Gastrocnemius medialis (tissue), 4 donors: ENCODE results near the gene B4GALT1. TPM values are rescaled to one million over a fixed set of nuclear protein-coding genes. Genes with fewer than 3 reads are reported as not detected.
A peak's percentile ranks its signal among the peaks of the same experiment; 100 is the strongest.

Source experiments
- ATAC-seq, 2 donors: fragments of 150-250 bp; one replicate each; pipeline ENCODE4 v1.9.1; 2016
- DNase-seq, 2 donors: peaks; one replicate each; pipeline ENCODE4 v3.0.0-alpha.2; 2019
- H3K27ac ChIP-seq, 4 donors: fragments of 200-600 bp; sonication (generic); 1 replicate in 1 of 4; 2 replicates in 3 of 4; pipeline ENCODE4 v1.5.1; 2016 to 2018; ENCODE audit warnings: mild to moderate bottlenecking in 2 of 4, moderate library complexity in 1 of 4
- H3K27me3 ChIP-seq, 3 donors: fragments of 200-600 bp; sonication (generic) in 2 of 3; 1 replicate in 1 of 3; 2 replicates in 2 of 3; pipeline versions ENCODE4 v1.5.1 to v1.6.0; 2016 to 2019; ENCODE audit warnings: mild to moderate bottlenecking in 1 of 3, moderate library complexity in 1 of 3
- H3K36me3 ChIP-seq, 2 donors: fragments of 200-600 bp; sonication (generic) in 1 of 2; one replicate each; pipeline ENCODE4 v1.5.1; 2017 to 2018
- H3K4me1 ChIP-seq, 2 donors: fragments of 200-600 bp; sonication (generic) in 1 of 2; one replicate each; pipeline ENCODE4 v1.5.1; 2016 to 2017; ENCODE audit warnings: mild to moderate bottlenecking in 2 of 2
- H3K4me3 ChIP-seq, 4 donors: fragments of 200-600 bp; sonication (generic) in 3 of 4; 1 replicate in 1 of 4; 2 replicates in 3 of 4; pipeline ENCODE4 v1.5.1; 2016 to 2019; ENCODE audit warnings: mild to moderate bottlenecking in 2 of 4
- H3K9me3 ChIP-seq, 3 donors: fragments of 200-600 bp; sonication (generic) in 2 of 3; 1 replicate in 1 of 3; 2 replicates in 2 of 3; pipeline ENCODE4 v1.5.1; 2016 to 2019
- CTCF ChIP-seq, 5 experiments: fragments of 450-650 bp in 3 of 5; fragments of 200-600 bp in 2 of 5; sonication (generic) in 2 of 5; IDR thresholded peaks in 4 of 5; conservative IDR thresholded peaks in 1 of 5; 1 replicate in 4 of 5; 2 replicates in 1 of 5; pipeline ENCODE4 v1.5.1; 2016 to 2019; ENCODE audit warnings: antibody characterized with exemption in 5 of 5, mild to moderate bottlenecking in 3 of 5, moderate library complexity in 3 of 5
- POLR2A ChIP-seq, 2 donors: fragments of 450-650 bp; IDR thresholded peaks; one replicate each; pipeline ENCODE4 v1.6.1; 2017; ENCODE audit warnings: antibody characterized with exemption in 2 of 2, mild to moderate bottlenecking in 2 of 2, moderate library complexity in 2 of 2
- in situ Hi-C, 4 donors: fragments of 200-750 bp; cut with MboI; loops; one replicate each; pipeline versions ENCODE4 v1.15.0 to v1.8.0; 2017; ENCODE audit warnings: low sequenced_read_pairs in 4 of 4
- intact Hi-C: fragments of 100-400 bp; cut with DNase I; formaldehyde crosslinking; loops from one replicate; pipeline ENCODE4 v1.15.1; 2023; ENCODE audit warnings: low total_unique reads
- total RNA-seq, 4 donors: library from RNA; depleted of rRNA; stranded (reverse); fragments of >200 nt; gene quantifications; one replicate each; pipeline versions ENCODE4 v1.1.0 to v1.2.3, GENCODE V29; 2016

B4GALT1 gene
- total RNA-seq, 4 donors from 2014 or later, result 24.2 to 56.2 (median 42.7) TPM

GRCh38 chr9:33106827-33107621 lies 60.1 kb downstream of the B4GALT1 start:
- Histone ChIP-seq H3K4me3 (no peak overlapping the region), H3K36me3 (peaks cover 0 to 6% of the 10 kb centered on the region in 2 donors), H3K4me1 (peaks cover 20 to 27% of the 10 kb centered on the region in 2 donors), H3K27ac (peak overlapping the region; percentile 68 to 76 (median 73)), H3K9me3 (no peaks in the 10 kb centered on the region), H3K27me3 (no peaks in the 10 kb centered on the region)
- TF ChIP-seq POLR2A (IDR thresholded peaks at IDR 0.05) (no peak), CTCF (IDR thresholded peaks at IDR 0.05 in 4 of 5, conservative IDR thresholded peaks at IDR 0.05 in 1 of 5) (no peak)
- in situ Hi-C loops, result no loop called here
- peak; percentile 35 to 76 for ATAC-seq
- intact Hi-C loops, result loop anchor here (2.0 kb wide), 1 partner anchor 26 kb away; no protein-coding TSS in a partner anchor
- peak in 1 of 2 donors; percentile 72 for DNase-seq

- Histone ChIP-seq H3K4me3 (no peak overlapping the region), H3K36me3 (peaks cover 0 to 6% of the 10 kb centered on the region in 2 donors), H3K9me3 (no peaks in the 10 kb centered on the region), H3K27ac (peak overlapping the region; percentile 68 to 76 (median 73)), H3K4me1 (peaks cover 24 to 31% of the 10 kb centered on the region in 2 donors), H3K27me3 (no peaks in the 10 kb centered on the region)
- intact Hi-C loops (loop anchor here (2.0 kb wide), 1 partner anchor 26 kb away; no protein-coding TSS in a partner anchor), in situ Hi-C loops (no loop called here)
- TF ChIP-seq CTCF (IDR thresholded peaks at IDR 0.05 in 4 of 5, conservative IDR thresholded peaks at IDR 0.05 in 1 of 5) (no peak), POLR2A (IDR thresholded peaks at IDR 0.05) (no peak)
- no peak for ATAC-seq
- DNase-seq, result no peak
Observed at GRCh38 chr9:33106372-33106771, 60.8 kb downstream of the B4GALT1 start.

- no peak for ATAC-seq
- intact Hi-C loops (loop anchor here (2.0 kb wide), 1 partner anchor 27 kb away; no protein-coding TSS in a partner anchor), in situ Hi-C loops (no loop called here)
- Histone ChIP-seq H3K36me3 (peaks cover 0 to 6% of the 10 kb centered on the region in 2 donors), H3K27ac (peak overlapping the region; percentile 68 to 76 (median 73)), H3K4me3 (no peak overlapping the region), H3K4me1 (peaks cover 27 to 35% of the 10 kb centered on the region in 2 donors), H3K27me3 (no peaks in the 10 kb centered on the region), H3K9me3 (no peaks in the 10 kb centered on the region)
- no peak for TF ChIP-seq CTCF (IDR thresholded peaks at IDR 0.05 in 4 of 5, conservative IDR thresholded peaks at IDR 0.05 in 1 of 5)
- no peak for TF ChIP-seq POLR2A (IDR thresholded peaks at IDR 0.05)
- DNase-seq, result no peak
Observed at GRCh38 chr9:33105959-33106358, 61.2 kb downstream of the B4GALT1 start.

- TF ChIP-seq POLR2A (IDR thresholded peaks at IDR 0.05), result no peak
- no peak for TF ChIP-seq CTCF (IDR thresholded peaks at IDR 0.05 in 4 of 5, conservative IDR thresholded peaks at IDR 0.05 in 1 of 5)
- DNase-seq (no peak), ATAC-seq (no peak)
- in situ Hi-C loops (no loop called here), intact Hi-C loops (no loop called here)
- Histone ChIP-seq H3K27ac (no peak overlapping the region), H3K27me3 (no peaks in the 10 kb centered on the region), H3K36me3 (peaks cover 0 to 4% of the 10 kb centered on the region in 2 donors), H3K4me3 (no peak overlapping the region), H3K4me1 (peaks cover 27 to 37% of the 10 kb centered on the region in 2 donors), H3K9me3 (no peaks in the 10 kb centered on the region)
Observed at GRCh38 chr9:33105504-33105903, 61.6 kb downstream of the B4GALT1 start.
